K562 (cell line): Measurements from ENCODE around the gene CAPN13. TPM values are rescaled to one million over a fixed set of nuclear protein-coding genes. Genes with fewer than 3 reads are reported as not detected.

ENCODE experiments used
- ATAC-seq: fragments of 200-7000 bp; cut with Tn5 transposase; 3 replicates; pipeline ENCODE4 v1.9.1; 2020; ENCODE audit warnings: moderate library complexity
- BruUV-seq: library from RNA; stranded (reverse); fragments of 400-500 nt; replicated peaks from 2 replicates; lab custom pipeline; 2021; lab: Mats Ljungman, UMichigan
- CTCF ChIA-PET: fragments of 300-600 bp; formaldehyde crosslinking; extraction: SDS; loops from one replicate; lab custom pipeline; 2021; ENCODE audit warnings: low intra/inter-chr PET ratio; lab: Yijun Ruan, JAX
- POLR2A ChIA-PET: fragments of 300-600, 350-650 bp; sonication (Branson Sonifier 250); formaldehyde crosslinking; extraction: SDS; loops from one replicate; lab custom pipeline; 2021; ENCODE audit warnings: antibody characterized with exemption, inconsistent platforms; lab: Yijun Ruan, JAX
- DNase-seq, 4 experiments: peaks; one replicate each; pipeline versions ENCODE4 v3.0.0 to v3.0.0-alpha.2; 2011 to 2018; ENCODE audit warnings: low spot score in 3 of 4, mixed read lengths in 3 of 4; ENCODE audit errors: extremely low read depth in 1 of 4
- FAIRE-seq: peaks from 2 replicates; lab custom pipeline; 2011; peaks lifted over from hg19 to GRCh38; lab: Jason Lieb, UNC
- H2AFZ ChIP-seq: 2 replicates; pipeline ENCODE4 v1.6.0; 2011; ENCODE audit warnings: low read depth, low read length, control low read depth, inconsistent platforms
- H3K27ac ChIP-seq: fragments of 200-600 bp; 3 replicates; pipeline ENCODE4 v1.8.0; 2011; ENCODE audit warnings: low read depth, mild to moderate bottlenecking, control low read depth, inconsistent platforms, low read length, moderate library complexity, mixed read lengths; ENCODE audit errors: extremely low read depth
- H3K27me3 ChIP-seq, 2 experiments: fragments of 300-600 bp in 1 of 2; 2 replicates in 1 of 2; 3 replicates in 1 of 2; pipeline versions ENCODE4 v1.6.0 to v1.8.0; 2011; ENCODE audit warnings: inconsistent platforms in 2 of 2, low read length in 2 of 2, mild to moderate bottlenecking in 1 of 2, mixed read lengths in 1 of 2, moderate library complexity in 1 of 2; ENCODE audit not compliant: control insufficient read depth in 2 of 2, insufficient read depth in 2 of 2
- H3K36me3 ChIP-seq: fragments of 300-600 bp; 3 replicates; pipeline ENCODE4 v1.8.0; 2011; ENCODE audit warnings: mild to moderate bottlenecking, low read length, inconsistent platforms; ENCODE audit not compliant: control insufficient read depth, insufficient read depth
- H3K4me1 ChIP-seq, 2 experiments: fragments of 200-600 bp in 1 of 2; replicated peaks in 1 of 2; 2 replicates in 1 of 2; 3 replicates in 1 of 2; pipeline versions ENCODE4 v1.5.1 to v1.8.0; 2011; ENCODE audit warnings: inconsistent platforms in 2 of 2, low read length in 2 of 2, mild to moderate bottlenecking in 1 of 2, mixed read lengths in 1 of 2, moderate library complexity in 1 of 2; ENCODE audit not compliant: control insufficient read depth in 2 of 2, insufficient read depth in 2 of 2
- H3K4me2 ChIP-seq: 2 replicates; pipeline ENCODE4 v1.6.1; 2011; ENCODE audit warnings: low read length, control low read depth, inconsistent platforms, mixed read lengths; ENCODE audit not compliant: insufficient read depth
- H3K4me3 ChIP-seq: fragments of 200-600 bp; sonication (generic), shearing (Covaris generic); 2 replicates; pipeline ENCODE4 v1.5.1; 2016; ENCODE audit warnings: control low read depth, inconsistent platforms
- H3K79me2 ChIP-seq: fragments of 200-600 bp; 3 replicates; pipeline ENCODE4 v1.8.0; 2011; ENCODE audit warnings: low read length, inconsistent platforms; ENCODE audit not compliant: control insufficient read depth, insufficient read depth
- H3K9ac ChIP-seq, 2 experiments: 2 replicates each; pipeline versions ENCODE4 v1.6.0 to v1.6.1; 2011; ENCODE audit warnings: low read depth in 2 of 2, low read length in 2 of 2, control low read depth in 1 of 2, inconsistent platforms in 1 of 2, mild to moderate bottlenecking in 1 of 2, mixed read lengths in 1 of 2; ENCODE audit not compliant: insufficient read depth in 1 of 2
- H3K9me1 ChIP-seq: one replicate; pipeline ENCODE4 v1.6.0; 2011; ENCODE audit warnings: inconsistent platforms, mild to moderate bottlenecking, low read length, moderate library complexity; ENCODE audit not compliant: control insufficient read depth, insufficient read depth
- H3K9me3 ChIP-seq: replicated peaks from 2 replicates; pipeline ENCODE4 v1.5.1; 2011; ENCODE audit warnings: low read depth, low read length, inconsistent platforms; ENCODE audit not compliant: control insufficient read depth, insufficient read depth
- H4K20me1 ChIP-seq: replicated peaks from 2 replicates; pipeline ENCODE4 v1.6.1; 2011; ENCODE audit warnings: low read length, inconsistent platforms, mixed read lengths; ENCODE audit not compliant: control insufficient read depth, insufficient read depth
- ZNF175 ChIP-seq: fragments of 200-800 bp; sonication (Bioruptor generic); IDR thresholded peaks from 2 replicates; pipeline ENCODE4 v1.6.1; 2016; ENCODE audit warnings: low read depth, mild to moderate bottlenecking, missing genetic modification characterization, missing compliant biosample characterization
- WGBS: fragments of 100-300 bp; shearing (Covaris generic); methylation state at CpG from one replicate; pipeline ENCODE4 v1.1.6; 2016; ENCODE audit warnings: low coverage, mixed read lengths; ENCODE audit not compliant: insufficient coverage; ENCODE audit errors: missing lambda C conversion rate; 5-methylcytosine and 5-hydroxymethylcytosine counted together
- in situ Hi-C: fragments of 300-500 bp; cut with MboI; formaldehyde crosslinking; loops from 4 replicates; pipeline ENCODE4 v1.15.0; 2018; ENCODE audit warnings: inconsistent platforms, mixed read lengths
- intact Hi-C: fragments of 100-400 bp; cut with micrococcal nuclease; formaldehyde crosslinking; loops from 2 replicates; pipeline ENCODE4 v1.14.2; 2022
- polyA plus RNA-seq, 8 experiments: library from polyadenylated mRNA; depleted of rRNA in 4 of 8; stranded (reverse) in 5 of 8; unstranded in 3 of 8; fragments of >200 nt; fragmentation: Nextera tagmentation in 2 of 8; fragmentation: Illumina TruSeq in 1 of 8; extraction: Ambion mirVana in 2 of 8; extraction: Trizol in 1 of 8; gene quantifications; 2 replicates each; pipeline versions ENCODE4 v1.2.1 to v1.2.3, GENCODE V29; 2011 to 2014; ENCODE audit warnings: inconsistent platforms in 1 of 8, missing spikeins in 1 of 8
- total RNA-seq, 7 experiments: library from RNA; depleted of rRNA in 6 of 7; stranded (reverse); fragments of >200 nt in 6 of 7; fragmentation: Illumina TruSeq in 2 of 7; extraction: Trizol in 2 of 7; gene quantifications; 2 replicates each; pipeline versions ENCODE4 v1.2.1 to v1.2.3, GENCODE V29; 2011 to 2021; ENCODE audit warnings: low replicate concordance in 1 of 7
- TF ChIP-seq, protein P1 (sequence below), 3 experiments: IDR thresholded peaks in 2 of 3; conservative IDR thresholded peaks in 1 of 3; 2 replicates each; pipeline ENCODE4 v1.5.1; 2011 to 2012; ENCODE audit warnings: low read length in 3 of 3, mild to moderate bottlenecking in 3 of 3, control low read depth in 2 of 3, improper control_type of control experiment in 1 of 3, inconsistent platforms in 1 of 3, low read depth in 1 of 3, mixed read lengths in 1 of 3, moderate library complexity in 1 of 3; ENCODE audit not compliant: insufficient read depth in 2 of 3

The CAPN13 gene
- total and polyA plus RNA-seq, 9 of the 15 experiments (the other 6 are each of a cell fraction or from before 2014, with no cell fraction given) = not detected

DNA sequence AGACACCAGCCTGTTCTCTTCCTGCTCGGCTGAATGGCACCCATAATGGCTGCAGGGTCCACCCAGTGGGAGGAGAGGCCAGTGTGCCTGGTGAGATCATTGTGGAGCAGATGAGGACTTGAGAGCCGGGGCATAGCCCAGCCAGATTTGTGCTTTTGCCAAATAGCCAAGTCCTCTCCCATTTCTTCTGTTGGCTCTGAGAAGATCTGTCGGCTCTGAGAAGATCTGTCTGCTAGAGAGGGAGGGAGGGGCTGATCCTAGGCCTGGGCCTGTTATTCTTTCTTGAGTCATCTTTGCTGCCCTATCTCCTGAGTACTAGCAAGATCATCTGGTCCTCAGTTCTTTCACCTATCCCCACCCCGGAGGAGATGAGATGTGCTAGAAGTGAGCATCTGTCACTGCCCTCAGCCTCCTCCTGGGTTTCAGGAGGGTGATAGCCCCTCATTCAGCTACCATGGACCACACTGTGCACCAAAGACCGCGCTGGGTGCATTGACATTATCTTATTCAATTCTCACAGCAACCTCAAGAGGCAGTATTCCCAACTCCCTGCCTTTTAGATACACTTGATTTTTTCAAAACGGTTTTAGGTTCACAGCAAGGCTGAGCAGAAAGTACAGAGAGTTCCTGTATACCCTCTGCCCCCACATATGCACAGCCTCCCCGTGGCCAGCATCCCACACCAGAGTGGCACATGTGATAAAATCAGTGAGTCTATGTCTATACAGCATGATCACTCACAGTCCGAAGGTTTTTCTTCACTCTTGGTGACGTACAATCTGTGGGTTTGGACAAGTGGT is 98.6 kb downstream of the CAPN13 start:
- no peak overlapping the region for H2AFZ ChIP-seq
- no peaks in the 10 kb centered on the region for H3K79me2 ChIP-seq
- DNase-seq = peak; percentile 21 to 24 (median 22)
- no TSS peak for BruUV-seq
- H3K27me3 ChIP-seq = peaks cover 0 to 13% of the 10 kb centered on the region in 2 experiments; a peak in 3 of 5 replicates
- WGBS = 12% methylated on average over 10 of the region's 10 CpGs
- H3K9ac ChIP-seq = no peak overlapping the region
- no peaks in the 10 kb centered on the region for H3K9me1 ChIP-seq
- H3K27ac ChIP-seq = no peak overlapping the region
- no peak for TF ChIP-seq ZNF175 (CRISPR knock-in tag)
- TF ChIP-seq, protein P1, sequence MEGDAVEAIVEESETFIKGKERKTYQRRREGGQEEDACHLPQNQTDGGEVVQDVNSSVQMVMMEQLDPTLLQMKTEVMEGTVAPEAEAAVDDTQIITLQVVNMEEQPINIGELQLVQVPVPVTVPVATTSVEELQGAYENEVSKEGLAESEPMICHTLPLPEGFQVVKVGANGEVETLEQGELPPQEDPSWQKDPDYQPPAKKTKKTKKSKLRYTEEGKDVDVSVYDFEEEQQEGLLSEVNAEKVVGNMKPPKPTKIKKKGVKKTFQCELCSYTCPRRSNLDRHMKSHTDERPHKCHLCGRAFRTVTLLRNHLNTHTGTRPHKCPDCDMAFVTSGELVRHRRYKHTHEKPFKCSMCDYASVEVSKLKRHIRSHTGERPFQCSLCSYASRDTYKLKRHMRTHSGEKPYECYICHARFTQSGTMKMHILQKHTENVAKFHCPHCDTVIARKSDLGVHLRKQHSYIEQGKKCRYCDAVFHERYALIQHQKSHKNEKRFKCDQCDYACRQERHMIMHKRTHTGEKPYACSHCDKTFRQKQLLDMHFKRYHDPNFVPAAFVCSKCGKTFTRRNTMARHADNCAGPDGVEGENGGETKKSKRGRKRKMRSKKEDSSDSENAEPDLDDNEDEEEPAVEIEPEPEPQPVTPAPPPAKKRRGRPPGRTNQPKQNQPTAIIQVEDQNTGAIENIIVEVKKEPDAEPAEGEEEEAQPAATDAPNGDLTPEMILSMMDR (IDR thresholded peaks at IDR 0.05 in 2 of 3, conservative IDR thresholded peaks at IDR 0.05 in 1 of 3; ENCODE audit: insufficient read depth in 2 of 3, low read depth in 1 of 3, low read length in 3 of 3) = peak; percentile 41 to 61 (median 42); a peak in 4 of 6 replicates
- H3K36me3 ChIP-seq = no peaks in the 10 kb centered on the region
- intact Hi-C loops (no loop called here), in situ Hi-C loops (loop anchor here (5.0 to 10.0 kb wide), 3 partner anchors 501 to 626 kb away; no protein-coding TSS in a partner anchor)
- no peak overlapping the region for H3K4me3 ChIP-seq
- no peak overlapping the region for H3K4me2 ChIP-seq
- H4K20me1 ChIP-seq = no peaks in the 10 kb centered on the region
- FAIRE-seq = peak; percentile 56
- no peaks in the 10 kb centered on the region for H3K9me3 ChIP-seq
- H3K4me1 ChIP-seq = peaks cover 0 to 3% of the 10 kb centered on the region in 2 experiments; a peak in 1 of 5 replicates
- ChIA-PET CTCF (interaction anchor here (3.9 to 5.7 kb wide), 2 partner anchors 501 to 544 kb away, joined by 35 to 60 read pairs; no protein-coding TSS in a partner anchor), POLR2A (interaction anchor here (1.4 kb wide), 1 partner anchor 544 kb away, joined by 5 read pairs; no protein-coding TSS in a partner anchor)
- peak; percentile 62 for ATAC-seq
